Measurements from ENCODE around the gene HAUS7.
A peak's percentile ranks its signal among the peaks of the same experiment; 100 is the strongest.

Gene HAUS7

GRCh38 chrX:153470411-153471363 is at the start of gene HAUS7:
HAUS7 (minus strand) TSS chrX:153470576; CDS start chrX:153470557, 19 bp downstream.
- peak; percentile 8 to 99 (median 86) for DNase-seq

GRCh38 chrX:153519569-153520286 is 49.4 kb upstream of the HAUS7 start:
- DNase-seq: no peak

DNA sequence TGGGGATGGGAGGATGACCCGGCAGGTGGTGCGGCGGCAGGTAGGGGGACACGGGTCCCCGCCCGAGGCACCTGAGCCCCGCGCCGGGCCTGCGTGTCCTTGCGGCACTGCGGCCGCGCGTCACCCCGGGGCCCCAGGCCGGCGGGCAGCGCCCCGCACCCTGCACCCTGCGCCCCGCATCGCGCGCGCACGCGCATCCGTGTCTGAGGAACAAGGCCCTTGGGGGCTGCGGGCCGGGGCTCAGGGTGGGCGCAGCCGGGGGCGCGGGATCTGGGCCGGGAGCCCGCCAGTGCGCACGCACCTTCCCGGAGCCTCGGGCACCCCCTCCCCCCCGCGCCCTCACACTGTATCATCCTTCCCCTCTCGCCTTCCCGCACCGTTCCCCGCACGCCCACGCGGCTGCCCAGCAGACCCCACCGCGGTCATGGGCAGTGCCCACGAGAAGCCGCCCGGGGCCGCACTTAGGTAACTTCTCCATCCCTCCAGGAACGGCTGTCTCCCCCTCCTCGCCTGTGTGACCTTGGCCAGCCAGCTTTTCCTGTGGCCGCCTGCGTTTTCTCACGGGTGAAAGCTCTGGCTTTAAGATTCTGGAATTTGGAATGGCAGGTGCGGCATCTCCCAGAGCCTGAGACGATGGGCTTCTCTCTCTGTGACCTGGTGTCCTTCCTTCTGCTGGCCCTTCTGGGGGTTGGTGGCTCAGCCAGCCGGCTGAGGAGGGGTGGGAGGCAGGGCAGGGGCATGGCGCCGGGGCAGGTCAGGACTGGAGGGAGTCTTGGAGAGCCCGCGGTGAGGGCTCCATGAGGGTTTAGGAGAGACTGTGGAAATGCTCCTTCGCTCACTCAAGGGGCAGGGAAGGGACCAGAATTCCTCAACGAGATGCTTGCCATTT is 47.8 kb upstream of the HAUS7 start:
- no peak for DNase-seq

DNA sequence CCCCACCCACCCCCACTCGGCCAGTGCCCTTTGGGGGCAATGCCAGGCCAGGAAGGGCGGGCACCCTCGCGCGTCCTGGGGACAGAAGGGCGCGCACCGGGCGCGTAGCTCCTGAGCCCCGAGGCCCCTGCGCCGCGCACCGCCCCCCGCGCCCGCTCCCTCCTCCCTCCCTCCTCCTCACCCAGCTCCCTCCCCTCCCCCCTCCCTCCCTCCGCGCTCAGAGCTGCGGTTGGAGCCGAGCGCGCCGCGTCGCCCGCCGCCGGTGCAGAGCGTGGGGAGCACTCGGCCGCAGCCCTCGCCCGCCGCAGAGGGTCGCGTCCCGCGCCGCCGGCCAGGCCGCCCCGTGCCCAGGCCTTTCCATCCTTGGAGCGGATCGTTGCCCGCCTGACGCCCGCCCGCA is 47.0 kb upstream of the HAUS7 start, which contains the start of gene ATP2B3:
Gene ATP2B3 (plus strand): TSS at position 220 of the 400 bp plus-strand sequence. CDS start 18,606 bp downstream, outside the sequence.
- DNase-seq: no peak

DNA sequence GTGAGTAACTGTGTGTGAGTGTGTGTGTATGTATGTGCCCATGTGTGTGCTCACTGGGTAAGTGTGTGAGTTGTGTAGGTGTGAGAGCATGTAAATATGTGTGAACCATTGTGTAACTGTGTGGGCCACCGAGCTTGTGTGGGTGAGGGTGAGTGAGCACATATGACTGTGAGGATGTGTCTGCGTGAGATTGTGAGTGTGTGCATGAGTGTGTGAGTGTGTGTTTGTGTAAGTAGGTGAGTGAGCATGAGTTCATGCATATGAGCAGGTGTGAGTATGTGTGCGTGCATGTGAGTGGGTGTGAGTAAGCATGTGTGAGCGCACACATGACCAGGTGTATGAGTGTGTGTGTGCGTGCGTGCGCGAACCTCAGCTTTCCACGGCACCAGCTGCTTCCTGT is 45.7 kb upstream of the HAUS7 start:
- no peak for DNase-seq

GRCh38 chrX:153515435-153515834 is 45.1 kb upstream of the HAUS7 start:
- DNase-seq: no peak

DNA sequence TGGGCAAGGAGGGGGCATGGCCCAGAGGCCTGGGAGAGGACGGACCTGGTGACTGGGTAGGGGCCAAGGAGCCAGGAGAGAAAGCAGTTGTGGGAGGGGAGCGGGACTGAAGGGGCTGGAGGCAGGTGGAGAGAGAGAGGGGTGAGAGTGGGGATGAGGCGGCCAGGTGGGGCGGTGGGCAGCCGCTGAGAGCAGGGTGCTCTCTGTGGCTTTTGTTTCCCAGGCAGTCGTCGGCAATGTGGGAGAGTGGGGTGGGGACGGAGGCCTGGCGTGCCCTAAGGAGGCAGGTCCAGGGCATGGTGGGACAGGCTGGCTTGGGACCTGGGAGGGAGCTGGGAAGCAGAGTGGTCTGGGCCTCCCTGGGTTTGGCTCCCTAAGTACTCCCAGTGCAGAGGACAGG is 43.9 kb upstream of the HAUS7 start:
- no peak for DNase-seq

DNA sequence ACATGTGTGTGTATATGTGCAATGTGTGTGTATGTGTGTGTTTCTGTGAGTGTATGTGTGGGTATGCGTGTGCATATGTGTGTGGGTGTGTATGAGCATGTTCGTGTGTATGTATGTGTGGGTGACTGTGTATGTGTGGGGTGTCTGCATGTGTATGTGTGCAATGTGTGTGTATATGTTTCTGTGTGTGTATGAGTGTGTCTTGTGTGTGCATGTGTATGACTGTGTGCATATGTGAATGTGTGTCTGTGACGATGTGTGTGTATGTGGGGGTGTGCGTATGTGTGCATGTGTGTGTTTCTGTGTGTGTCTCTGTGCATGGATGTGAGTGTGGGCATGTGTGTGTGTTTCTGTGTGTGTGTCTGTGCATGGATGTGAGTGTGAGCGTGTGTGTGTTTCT is 42.9 kb upstream of the HAUS7 start:
- DNase-seq: no peak

DNA sequence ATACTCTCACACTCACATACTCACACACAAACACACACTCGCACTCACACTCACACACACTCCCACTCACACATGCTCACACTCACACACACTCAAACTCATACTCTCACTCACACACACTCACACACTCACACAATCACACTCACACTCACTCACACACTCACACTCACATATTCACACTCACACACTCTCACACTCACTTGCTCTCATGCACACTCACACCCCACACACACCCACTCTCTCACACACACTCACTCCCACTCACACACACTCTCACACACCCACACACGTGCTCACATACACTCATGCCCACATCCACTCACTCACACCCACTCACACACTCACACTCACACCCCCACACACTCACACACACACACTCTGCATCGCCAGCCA is 42.1 kb upstream of the HAUS7 start:
- DNase-seq: no peak

- DNase-seq: no peak
These were observed 41.6 kb upstream of the HAUS7 start for GRCh38 chrX:153511784-153512500.

DNA sequence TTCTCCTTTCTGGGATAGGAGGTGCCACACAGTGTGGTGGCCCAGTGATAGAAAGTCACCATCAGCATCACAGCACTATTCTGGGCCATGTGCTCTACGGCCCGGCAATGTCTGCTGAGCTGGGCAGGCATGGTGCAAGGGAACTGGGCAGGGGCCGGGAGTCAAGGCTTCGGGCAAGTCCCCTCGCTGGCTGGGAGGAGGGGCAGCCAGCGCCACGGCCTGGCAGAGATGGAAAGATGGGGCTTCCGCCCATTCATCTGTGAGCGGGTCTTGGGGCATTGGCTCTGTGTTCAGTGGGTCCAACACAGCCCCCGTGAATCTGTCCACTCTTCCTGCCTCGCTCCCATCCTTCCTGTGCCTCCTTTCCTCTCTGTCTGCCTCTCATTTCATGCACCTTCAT is 40.0 kb upstream of the HAUS7 start:
- DNase-seq: no peak

DNA sequence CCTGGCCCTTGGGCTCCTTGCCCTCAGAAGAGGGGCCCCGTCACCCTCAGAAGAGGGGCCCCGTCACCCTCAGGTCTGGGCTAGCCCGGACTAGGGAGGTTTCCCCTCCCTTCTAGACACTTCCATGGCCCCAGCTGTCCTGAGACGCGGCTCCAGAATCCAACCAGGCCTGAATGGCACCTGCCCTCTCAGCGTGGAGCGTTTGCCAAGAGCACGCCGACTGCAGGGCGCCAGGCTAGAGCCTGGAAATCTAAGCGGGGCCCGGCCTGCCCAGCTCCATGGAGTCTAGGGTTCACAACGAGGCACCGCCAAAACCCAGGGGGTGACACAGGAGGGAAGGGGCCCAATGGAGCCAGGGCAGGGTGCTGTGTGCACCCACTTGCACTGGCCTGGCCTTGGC is 39.2 kb upstream of the HAUS7 start:
- no peak for DNase-seq

DNA sequence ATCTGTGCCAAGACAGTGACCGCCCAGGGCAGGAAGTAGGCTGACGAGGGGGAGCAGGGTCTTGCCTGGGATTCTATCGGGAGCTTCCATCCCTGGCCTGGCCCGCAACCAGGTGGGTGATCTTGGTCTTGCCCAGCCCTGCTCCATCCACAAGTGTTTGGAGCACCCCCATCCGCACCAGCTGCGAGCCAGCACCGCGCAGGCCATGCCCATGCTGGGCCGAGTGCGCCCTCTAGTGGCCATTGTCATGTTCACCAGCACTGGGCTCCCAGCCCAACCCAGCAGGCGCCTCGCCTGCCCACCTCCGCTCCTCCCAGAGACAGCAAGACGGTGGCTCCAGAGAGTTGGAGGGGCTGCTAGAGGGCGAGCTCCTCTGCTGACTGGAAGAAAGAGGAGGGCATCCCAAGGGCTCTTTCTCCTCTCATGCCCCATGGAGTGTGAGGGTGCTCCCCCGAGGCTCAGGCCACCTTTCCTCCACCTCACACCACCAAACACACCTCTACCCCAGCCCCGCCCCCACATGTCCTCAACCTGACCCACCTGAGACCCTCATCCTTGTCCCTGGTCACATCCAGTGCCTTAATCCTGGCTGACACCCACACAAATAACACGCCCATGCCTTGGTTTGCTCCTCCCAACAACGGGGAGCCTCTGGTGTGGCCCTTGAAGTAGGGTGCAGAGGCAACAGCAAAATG is 37.3 kb upstream of the HAUS7 start:
- peak in 48 of 51 donors; percentile 1 to 86 (median 62) for DNase-seq

DNA sequence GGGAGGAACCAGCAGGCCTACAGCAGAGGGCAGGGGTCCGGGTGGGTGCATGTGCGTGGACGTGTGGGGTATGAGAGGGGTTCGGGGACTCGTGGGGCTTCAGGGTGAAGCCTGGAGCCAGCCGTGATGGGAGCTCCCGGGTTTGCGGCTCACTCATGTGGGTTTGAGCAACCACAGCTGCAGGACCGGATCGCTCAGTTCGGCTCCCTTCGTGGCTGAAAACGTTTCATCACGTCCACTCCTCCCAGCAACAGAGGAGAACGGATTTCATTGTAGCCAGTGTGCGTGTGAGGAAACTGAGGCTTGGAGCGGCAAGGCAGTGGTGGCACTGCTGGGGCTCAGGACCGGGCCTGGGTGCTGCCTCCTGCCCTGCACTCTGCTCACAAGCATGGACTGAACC is 35.0 kb upstream of the HAUS7 start:
- DNase-seq: no peak

- DNase-seq: no peak
These were observed 34.2 kb upstream of the HAUS7 start for GRCh38 chrX:153504445-153505016.

GRCh38 chrX:153502796-153503195 is 32.4 kb upstream of the HAUS7 start:
- no peak for DNase-seq

- DNase-seq: peak in 1 of 51 donors; percentile 1
These were observed 31.8 kb upstream of the HAUS7 start for GRCh38 chrX:153502131-153502530.

DNA sequence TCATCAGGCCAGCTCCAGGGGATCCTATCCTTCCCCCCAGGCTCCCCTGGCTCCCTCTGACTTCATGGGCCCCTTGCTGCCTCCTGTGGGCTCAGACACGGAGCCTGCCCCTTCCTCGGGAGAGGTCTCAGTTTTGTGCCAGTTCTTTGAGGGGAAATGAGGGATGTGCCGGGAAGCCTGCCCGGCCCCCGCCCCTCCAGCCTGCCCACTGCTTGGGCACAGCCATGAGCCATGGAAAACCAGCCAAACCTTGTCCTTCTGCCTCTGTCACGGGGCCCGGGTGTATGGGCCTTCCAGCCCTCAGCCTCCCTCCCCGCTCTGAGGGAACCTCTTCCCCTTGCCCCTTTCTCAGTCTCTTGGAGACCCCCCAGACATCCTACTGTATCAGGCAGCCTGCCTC is 31.2 kb upstream of the HAUS7 start:
- peak in 16 of 51 donors; percentile 3 to 47 (median 13) for DNase-seq

- DNase-seq: no peak
These were observed 30.4 kb upstream of the HAUS7 start for GRCh38 chrX:153500676-153501280.
